Activated T-cell treated with anti-CD3 and anti-CD28 coated beads, Interleukin-2, amount 50 U/mL, for 1 hour (primary cell): Measurements from ENCODE around the gene ACOT8.
"Not testable (repeated sequence)": the region's sequence is repeated elsewhere in the genome, so short reads cannot be mapped to it uniquely, and the experiment has no call there.

Experiments used
- DNase-seq: peaks from one replicate; pipeline ENCODE4 v3.0.0-alpha.2; 2020

The ACOT8 gene

DNA sequence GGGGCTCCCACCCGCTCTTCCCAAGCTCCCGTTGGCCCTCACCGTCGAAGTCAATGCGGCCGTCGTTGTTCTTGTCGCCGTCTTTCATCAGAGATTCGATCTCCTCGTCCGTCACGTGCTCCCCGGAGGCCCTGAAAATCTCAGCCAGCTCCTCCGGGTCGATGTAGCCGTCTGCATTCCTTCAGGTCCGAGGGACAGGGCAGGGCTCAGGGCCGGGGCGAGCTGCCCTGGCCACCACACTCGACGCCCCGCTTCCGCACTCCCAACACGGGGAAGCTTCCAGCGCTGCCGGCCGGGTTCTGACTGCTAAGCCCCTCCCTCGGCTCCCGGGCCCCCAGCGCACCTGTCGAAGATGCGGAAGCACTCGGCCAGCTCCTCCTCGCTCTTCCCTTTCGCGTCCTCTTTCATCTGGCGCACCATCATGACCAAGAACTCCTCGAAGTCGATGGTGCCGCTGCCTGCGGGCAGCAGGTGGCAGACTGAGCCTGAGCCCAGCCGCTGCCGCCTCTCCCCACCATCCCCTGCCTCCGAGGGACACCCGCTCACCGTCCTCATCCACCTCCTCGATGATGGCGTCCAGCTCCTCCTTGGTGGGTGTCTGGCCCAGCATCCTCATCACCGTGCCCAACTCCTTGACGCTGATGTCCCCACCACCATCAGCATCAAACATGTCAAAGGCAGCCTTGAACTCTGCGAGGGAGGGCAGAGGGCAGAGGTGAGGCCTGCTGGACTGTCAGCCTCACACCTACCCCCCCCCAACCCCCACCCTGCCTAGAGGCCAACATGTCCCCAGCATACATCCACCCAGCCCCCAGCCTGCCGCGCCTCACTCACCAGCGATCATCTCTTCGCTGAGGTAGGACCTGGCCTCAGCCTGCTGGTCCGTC lies 33.0 kb downstream of the ACOT8 start:
- peak; percentile 48 for DNase-seq

DNA sequence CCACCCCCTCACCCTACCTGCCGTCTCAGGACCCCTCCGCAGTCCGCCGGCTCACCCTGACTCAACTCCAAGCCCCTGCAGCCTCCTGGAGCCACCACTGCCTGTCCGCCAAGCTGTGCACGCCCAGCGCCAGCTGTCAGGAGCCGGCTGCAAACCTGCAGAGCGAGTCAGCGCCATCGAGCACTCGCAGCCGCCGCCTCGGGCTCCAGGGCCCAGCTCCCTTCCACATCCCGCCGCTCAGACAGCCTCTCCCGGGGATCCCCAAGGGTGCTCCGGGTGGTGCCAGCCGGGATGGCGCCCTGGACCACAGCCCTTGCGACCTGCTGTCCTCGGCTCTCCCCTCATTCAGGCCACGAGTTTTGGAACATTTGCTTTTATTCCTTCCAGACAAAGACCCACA lies 34.3 kb downstream of the ACOT8 start:
- DNase-seq: no peak

DNA sequence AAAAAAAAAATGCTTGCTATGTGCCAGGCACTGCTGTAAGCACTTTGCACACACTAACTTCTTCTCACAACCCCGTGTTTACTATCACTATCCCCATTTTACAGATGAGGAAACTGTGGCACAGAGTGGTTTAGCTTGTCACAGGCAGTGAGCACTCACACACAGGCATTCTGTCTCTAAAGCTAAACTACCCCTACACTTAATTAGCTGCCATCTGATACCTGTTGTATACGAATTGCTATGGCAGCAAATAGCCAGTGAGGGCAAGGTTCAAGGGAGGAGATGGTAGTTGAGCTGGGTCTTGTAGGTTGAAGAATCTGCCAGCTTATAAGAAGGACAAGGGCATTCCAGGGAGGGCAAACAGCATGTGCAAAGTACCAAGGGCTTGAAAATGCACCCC lies 35.2 kb downstream of the ACOT8 start:
- no peak for DNase-seq

DNA sequence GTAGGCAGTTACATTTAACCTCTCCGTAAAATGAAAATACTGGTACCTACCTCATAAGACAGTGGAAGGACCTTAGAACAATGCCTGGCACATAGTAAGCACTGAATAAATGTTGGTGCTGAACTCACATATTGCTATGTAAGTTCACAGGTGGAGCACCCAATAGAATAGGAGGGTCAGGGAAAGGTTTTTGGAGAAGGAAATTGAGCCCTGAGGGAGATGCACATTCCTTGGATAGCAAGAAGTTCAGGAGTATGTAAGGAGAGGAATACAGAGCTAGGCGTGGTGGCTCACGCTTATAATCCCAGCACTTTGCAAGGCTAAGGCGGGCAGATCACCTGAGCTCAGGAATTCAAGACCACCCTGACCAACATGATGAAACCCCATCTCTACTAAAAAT lies 37.7 kb downstream of the ACOT8 start:
- DNase-seq: no peak

DNA sequence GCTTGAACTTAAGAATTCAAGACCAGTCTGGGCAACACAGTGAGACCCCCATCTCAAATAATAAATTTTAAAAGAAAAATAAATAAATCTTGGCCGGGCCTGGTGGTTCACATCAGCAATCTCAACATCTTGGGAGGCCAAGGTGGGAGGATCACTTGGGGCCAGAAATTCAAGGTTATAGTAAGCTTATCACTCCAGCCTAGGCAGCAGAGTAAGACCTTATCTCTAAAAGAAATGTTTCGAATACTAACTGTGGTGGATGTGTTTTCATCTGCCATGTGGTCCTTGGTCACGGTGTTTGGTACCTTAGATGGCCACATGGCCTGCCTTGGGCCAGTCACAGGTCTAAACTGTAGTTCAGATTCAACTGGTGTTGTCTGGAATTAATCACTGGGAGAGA lies 39.0 kb downstream of the ACOT8 start:
- DNase-seq: no peak

DNA sequence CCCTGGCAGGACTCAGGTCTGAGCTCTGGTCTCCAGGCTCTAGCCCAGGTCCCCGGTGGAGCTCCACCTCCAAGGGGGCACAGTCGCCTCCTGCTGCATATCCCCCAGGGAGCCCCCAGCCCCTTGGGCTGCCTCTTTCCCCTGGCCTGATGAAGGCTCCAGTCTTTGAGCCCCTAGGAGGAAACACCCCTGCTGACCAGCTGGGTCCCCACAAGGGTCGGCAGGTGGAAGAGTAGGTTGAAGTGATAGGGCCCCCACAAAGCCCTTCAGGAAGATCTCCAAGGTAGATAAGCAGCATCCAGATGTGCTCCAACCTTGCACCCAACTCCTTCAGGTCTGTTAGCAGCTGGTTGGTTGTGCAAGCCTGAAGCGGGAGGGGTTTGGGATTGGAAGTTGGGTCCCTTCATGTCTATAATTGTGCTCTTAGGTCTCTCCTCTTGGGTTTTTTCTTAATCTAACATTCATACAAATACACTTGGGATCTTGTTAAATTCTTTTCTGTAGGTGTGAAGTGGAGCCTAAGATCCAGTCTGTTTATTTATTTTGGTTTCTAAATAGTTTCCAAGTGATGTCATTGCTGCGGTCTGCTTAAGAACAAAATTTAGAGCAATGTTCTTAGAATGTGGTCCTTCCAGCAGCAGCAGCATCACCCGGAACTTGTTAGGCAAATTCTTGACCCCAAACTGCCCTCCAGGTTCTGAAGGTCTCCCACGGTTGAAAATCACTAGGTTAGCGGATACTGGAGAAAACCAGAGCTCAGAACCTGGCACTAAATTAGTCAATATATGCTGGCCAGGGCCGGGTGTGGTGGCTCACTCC lies 39.6 kb downstream of the ACOT8 start:
- DNase-seq: no peak

DNA sequence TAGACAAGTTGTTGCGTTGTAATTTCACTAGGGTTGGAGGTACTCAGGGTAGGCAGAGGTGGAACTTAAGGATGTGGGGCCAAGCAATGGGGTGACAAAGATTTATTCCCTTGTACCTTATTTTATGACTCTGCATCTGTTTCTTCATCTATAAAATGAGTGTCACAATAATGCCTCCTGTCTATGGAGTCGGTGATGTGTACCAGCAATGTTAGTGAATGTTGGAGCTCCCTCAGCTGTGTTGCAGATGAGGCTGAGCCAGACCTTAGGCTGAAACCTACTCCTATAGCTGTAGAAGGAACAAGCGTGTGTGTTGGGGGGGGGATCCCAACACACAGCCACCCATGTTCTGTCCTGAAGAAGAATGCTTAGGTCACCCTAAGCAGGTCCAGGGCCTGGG lies 40.2 kb downstream of the ACOT8 start:
- no peak for DNase-seq

DNA sequence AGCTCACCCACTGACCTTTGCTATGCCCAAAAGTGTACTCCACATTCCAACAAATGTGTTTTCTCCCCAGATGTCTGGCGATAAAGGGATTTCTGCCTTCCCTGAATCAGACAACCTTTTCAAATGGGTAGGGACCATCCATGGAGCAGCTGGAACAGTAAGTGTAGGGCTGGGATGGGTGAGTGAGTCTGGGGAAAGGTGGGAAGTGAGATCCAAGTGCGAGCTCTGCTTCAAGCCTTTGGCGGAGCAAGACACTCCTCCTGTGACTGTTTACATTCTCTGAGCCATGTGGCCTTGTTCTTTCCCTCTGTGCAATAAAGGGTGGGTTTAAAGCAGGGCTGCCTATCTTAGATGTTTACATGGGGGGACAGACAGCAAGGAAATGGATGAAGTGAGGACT lies 42.9 kb downstream of the ACOT8 start:
- no peak for DNase-seq

DNA sequence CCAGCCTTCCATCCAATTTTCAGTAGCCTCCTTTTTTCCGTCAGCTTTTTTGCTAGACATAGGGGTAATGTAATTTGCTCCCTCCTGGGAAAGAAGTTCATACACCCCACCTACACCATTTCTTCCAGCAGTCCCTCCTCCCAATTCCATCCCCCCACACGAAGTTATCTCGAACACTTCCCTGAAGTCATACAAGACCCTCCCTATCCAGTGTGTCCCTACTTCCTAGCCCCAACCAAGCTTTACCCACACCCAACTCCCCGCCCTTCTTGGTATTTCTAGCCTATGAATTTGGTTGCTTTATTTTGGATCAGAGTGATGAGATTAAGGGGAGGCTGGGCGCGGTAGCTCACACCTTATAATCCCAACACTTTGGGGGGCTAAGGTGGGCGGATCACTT lies 43.7 kb downstream of the ACOT8 start:
- DNase-seq: no peak

DNA sequence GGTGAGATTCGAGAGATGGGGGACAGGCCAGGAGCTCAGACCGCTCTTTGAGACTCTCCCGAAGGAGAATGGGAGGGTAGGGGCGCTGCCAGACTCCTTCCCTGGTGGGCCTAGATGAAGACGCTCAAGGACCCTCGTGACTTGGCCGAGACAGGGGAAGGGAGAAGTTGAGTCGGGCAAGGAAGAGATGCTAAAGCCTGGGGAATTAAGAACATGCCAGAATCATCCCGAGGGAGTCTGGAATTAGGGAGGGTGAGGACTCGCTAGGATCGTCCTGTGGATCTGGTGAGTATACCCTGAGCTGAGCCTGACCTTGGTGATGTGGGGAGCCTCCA lies 44.2 kb downstream of the ACOT8 start:
- no peak for DNase-seq

DNA sequence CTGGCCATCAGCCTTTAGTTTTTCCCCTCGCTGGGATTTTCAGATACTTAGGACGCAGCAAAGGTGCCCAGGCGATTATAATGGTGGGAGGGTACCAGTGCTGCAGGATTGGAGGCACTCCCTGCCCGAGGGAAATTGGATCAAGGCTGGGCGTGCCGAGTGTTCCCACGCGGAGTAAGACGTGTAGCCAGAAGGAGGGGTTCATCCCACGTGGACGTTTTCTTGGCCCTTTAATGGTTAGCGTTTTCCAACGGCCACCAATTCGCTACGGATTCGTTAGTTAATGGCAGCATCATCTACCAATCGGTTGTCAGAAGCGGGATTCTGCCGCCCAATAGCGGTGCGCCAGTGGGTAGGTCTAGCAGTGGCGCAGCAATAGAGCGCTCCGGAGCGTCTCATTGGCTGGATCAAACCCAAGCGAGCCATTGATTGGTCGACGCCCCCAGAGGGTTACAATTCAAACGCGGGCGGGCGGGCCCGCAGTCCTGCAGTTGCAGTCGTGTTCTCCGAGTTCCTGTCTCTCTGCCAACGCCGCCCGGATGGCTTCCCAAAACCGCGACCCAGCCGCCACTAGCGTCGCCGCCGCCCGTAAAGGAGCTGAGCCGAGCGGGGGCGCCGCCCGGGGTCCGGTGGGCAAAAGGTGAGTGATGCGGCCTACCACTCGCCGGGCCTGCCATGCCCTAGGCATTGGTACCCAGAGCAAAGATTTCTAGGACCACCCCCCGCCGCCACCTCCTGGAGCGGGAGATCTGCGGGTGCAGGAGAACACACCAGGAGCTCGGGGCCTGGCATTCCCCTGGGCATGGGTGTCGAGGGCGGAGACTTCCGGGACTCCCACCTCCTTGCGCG lies 44.8 kb downstream of the ACOT8 start, which contains the start of gene UBE2C:
Gene UBE2C, plus strand, starts transcription at position 488 of the 849 bp plus-strand sequence. Its CDS starts 52 bp downstream, at position 540.
- peak; percentile 88 for DNase-seq

DNA sequence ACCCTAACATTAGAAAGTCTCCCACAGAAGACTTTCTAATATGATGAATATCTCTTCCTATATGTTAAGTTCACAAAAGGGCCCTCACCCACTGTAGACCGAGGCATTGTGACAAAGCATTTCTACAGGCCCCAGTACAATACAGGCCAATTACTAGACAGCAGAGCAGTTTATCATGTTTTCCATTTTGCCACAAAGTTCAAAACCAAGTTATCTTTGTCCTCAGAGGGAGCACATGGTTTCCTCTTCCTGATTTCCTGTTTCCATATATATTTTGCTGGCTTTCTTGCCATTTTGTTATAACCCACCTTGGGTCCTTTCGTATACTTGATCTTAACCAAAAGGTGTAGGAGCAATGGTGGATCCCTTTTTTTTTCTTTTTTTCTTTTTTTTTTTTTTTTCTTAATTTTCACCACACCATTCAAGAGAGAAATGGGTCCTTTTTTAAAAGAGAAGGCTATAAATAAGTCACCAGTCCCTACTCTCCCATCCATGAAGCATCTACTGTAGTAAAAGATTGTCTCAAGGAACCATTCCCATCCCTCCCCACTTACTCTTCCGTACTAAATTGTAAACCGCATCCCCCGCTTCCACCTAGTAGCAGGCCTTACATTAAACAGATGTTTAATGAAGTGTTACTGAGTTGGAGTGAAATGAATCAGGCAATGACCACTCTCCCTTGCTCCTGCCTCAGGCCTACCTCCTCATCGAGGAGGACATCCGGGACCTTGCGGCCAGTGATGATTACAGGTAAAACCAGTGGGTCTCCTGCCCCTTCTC lies 46.8 kb downstream of the ACOT8 start:
- DNase-seq: no peak

DNA sequence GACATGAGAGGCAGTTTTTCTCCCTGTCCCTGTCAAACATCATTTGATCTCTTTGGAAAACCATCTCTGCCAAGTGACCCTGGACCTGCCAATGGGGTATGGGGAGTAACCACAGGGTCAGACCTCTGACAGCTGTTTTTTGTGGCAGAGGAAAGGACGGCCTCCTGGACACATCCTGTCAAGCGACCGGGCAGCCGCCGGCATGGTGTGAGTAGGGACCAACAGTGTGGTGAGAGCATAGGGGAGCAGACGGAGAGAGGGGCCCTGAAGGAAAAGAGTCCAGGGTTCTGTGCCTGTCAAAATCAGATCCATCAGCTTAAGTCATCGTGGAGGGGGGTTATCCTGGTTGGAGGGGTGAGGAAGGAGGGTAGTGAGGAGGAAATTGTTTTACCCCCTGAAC lies 55.3 kb downstream of the ACOT8 start:
- no peak for DNase-seq

DNA sequence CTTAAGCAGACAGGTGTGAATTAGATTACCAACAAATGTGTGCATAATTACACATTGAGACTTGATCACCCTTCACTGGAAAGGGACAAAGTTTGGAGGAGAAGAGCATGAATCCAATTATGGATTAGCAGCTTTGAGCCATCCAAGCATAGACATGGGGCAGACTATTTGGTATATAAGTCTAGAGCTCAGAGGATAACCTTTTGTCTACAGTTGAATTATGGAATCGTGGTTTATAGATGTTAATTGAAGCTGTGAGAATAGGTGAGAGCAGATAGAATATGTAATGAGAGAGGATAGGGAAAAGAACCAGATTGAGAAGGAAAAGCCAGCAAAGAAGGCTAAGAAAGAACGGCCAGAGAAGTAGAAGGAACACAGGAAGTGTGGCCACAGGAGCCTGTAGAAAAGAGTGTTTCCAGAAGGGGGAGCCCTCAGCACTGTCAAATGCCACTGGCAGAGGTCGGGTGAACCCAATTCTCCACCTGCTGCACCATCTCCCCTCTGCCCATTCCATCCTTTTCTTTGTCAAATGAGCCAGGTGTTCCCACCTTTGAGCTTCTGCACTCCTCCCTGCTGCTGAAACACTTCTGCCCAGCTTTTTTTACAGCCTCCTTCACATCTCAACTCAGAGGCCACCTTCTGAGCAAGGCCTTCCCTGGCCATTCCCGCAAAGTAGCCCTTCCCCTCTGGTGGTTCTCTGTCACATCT lies 58.1 kb downstream of the ACOT8 start:
- peak; percentile 57 for DNase-seq

DNA sequence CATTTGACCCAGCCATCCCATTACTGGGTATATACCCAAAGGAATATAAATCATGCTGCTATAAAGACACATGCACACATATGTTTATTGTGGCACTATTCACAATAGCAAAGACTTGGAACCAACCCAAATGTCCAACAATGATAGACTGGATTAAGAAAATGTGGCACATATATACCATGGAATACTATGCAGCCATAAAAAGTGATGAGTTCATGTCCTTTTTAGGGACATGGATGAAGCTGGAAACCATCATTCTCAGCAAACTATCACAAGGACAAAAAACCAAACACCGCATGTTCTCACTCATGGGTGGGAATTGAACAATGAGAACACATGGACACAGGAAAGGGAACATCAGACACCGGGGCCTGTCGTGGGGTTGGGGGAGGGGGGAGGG lies 59.2 kb downstream of the ACOT8 start:
- DNase-seq: not testable (repeated sequence)

DNA sequence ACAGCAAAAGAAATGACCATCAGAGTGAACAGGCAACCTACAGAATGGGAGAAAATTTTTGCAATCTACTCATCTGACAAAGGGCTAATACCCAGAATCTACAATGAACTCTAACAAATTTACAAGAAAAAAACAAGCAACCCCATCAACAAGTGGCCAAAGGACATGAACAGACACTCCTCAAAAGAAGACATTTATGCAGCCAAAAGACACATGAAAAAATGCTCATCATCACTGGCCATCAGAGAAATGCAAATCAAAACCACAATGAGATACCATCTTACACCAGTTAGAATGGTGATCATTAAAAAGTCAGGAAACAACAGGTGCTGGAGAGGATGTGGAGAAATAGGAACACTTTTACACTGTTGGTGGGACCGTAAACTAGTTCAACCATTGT lies 59.7 kb downstream of the ACOT8 start:
- not testable (repeated sequence) for DNase-seq

DNA sequence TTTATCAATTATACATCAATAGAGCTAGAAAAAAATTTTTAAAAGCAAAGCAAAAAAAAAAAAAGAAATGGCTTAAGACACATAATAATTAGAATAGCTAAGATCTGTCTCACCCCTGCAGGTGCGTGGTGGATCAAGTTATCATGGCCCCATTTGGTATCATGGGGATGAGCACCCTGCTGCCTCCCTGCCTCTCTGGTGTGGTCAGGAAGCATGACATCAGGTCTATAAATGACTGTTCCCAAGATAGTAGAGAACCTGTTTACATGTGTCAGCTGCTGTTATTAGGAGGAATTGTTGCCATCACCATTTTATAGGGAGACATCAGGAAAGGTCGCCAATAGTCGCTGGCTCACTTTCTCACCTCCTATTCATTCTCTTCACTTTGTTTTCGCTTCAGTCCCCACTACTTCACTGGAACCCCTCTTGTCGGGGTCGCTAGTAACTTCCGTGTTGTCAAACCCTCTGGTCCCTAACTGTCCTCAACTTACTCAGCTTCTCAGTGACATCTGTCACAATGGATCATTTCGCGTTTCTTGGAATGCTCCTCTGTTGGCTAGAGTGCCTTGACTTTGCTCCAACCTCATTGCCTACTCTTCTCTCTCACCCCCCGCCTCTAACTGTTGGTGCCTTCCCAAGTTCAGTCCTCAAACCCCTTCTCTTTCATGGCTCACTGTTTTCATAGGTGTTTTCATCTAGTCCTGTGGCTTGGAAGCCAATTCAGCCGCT lies 60.7 kb downstream of the ACOT8 start:
- DNase-seq: no peak

DNA sequence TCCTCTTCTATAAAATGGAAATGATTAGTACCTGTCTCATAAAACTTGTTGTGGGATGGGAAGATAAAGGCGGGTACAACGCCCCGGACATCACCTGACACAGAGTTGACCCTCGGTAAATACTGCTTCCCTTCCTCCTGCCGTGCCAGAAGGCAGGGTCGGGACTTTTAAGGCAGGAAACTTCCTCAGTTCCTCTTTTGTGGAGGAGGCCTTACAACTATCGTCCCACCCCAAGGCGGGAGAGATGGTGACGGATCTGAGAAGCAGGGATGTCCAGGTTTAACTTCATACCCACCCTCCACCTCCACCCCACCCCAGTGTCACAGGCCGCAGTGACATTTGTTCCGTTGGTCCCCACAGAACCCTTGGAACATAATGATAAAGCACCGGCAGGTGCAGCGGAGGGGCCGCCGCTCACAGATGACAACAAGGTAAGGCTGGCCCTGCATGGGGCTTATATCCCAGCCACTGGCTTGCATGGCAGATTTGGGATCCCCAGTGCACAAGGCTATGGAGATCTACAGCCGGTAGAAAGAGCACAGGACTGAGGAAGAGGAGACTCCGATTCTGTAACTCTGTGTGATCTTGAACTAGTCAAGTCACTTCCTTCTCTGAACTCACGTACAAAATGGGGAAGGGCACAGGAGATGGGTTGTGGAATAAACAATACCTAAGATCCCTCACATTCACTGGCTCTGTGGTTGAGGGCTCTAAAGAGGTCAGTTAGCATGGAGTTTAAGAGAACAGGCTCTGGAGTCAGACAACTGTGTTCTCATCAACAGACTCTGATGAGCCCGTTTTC lies 64.7 kb downstream of the ACOT8 start:
- DNase-seq: peak; percentile 33
